ENCODE results near the gene WDR81.

The WDR81 gene

DNA sequence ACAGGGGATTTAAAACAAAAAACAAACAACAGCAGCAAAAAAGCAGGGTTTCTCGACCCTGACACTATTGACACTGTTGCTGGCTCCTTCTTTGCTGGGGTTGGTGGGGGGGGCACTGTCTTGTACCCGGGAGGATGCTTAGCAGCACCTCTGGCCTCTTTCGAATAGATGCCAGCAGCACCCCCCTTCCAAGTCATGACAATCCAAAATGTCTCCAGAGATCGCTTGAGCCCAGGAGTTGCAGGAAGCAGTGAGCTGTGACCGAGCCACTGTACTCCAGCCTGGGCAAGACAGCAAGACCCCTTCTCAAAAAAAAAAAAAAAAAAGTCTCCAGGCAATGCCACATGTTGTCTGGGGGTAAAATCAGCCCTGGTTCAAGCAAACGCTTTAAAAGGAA, 57.7 kb downstream of the WDR81 start:
- DNase-seq (ENCODE audit: low read depth), result no peak

GRCh38 chr17:1783271-1783670, 58.8 kb downstream of the WDR81 start:
- no peak for DNase-seq (ENCODE audit: low read depth)

GRCh38 chr17:1783834-1784611, 59.5 kb downstream of the WDR81 start:
- no peak for DNase-seq (ENCODE audit: low read depth)

DNA sequence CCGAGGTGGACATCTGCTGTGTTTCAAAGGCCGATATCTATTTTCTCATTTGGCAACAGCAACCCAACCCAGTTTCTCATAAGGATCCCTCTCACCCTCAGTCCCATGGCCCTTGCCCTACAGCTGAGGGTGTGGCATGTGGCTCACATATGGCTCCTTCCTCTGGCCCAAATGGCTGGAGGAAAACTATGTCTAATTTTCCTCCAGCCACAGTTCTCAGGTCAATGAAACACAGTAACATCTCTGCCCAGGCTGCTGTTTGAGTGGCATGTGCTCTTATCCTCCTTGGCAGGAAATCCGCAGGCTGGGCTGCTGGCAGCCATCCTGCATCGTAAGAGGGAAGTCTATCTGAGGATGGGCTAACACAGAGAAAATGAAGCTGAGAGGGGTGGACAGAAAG, 61.4 kb downstream of the WDR81 start:
- DNase-seq (ENCODE audit: low read depth), result no peak

DNA sequence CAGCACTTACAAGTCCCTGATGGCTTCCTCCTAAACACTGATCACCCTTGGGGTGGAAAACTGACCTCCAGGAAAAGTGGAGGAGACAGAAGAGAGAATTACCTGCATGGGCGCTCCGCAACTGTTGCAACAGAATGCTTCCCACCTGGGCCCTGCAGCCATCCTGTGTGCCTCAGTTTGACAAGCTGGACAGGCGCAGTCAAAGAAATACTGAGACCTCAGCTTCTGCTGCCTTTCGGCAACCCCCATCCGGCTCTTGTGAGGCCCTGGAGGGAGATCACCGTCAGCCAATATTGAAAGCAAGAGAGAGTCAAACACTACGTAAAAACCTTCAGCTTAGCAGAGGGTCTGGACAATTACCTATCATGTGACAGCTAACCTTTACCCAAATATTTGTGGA, 62.2 kb downstream of the WDR81 start:
- DNase-seq (ENCODE audit: low read depth), result no peak

GRCh38 chr17:1787301-1787902, 62.9 kb downstream of the WDR81 start:
- DNase-seq (ENCODE audit: low read depth), result no peak
